IMR-90 (cell line): ENCODE measurements around the gene MPI. TPM values are rescaled to one million over a fixed set of nuclear protein-coding genes. Genes with fewer than 3 reads are reported as not detected.

Experiments
- ATAC-seq: fragments of 200-7000 bp; cut with Tn5 transposase; 2 replicates; pipeline ENCODE4 v1.9.1; 2020; ENCODE audit warnings: low read depth, mild to moderate bottlenecking, moderate library complexity
- BruUV-seq: library from RNA; stranded (reverse); fragments of 400-500 nt; replicated peaks from 2 replicates; lab custom pipeline; 2021; lab: Mats Ljungman, UMichigan
- CTCF ChIA-PET: fragments of 300-600 bp; formaldehyde crosslinking; extraction: SDS; loops from one replicate; lab custom pipeline; 2021; ENCODE audit warnings: antibody characterized with exemption; lab: Yijun Ruan, JAX
- POLR2A ChIA-PET: fragments of 300-600 bp; sonication (Branson Sonifier 250); formaldehyde crosslinking; loops from one replicate; lab custom pipeline; 2022; ENCODE audit warnings: antibody characterized with exemption; ENCODE audit not compliant: unreplicated experiment; lab: Charles Lee
- DNase-seq: peaks from one replicate; pipeline ENCODE4 v3.0.0; 2013
- H2AFZ ChIP-seq: replicated peaks from 2 replicates; pipeline ENCODE3; 2013; ENCODE audit warnings: low read length, mild to moderate bottlenecking; ENCODE audit not compliant: poor library complexity
- H2AK5ac ChIP-seq: 2 replicates; pipeline ENCODE4 v1.6.1; 2013; ENCODE audit warnings: low read depth, low read length, inconsistent platforms
- H2AK9ac ChIP-seq: replicated peaks from 2 replicates; pipeline ENCODE3; 2013; ENCODE audit warnings: mild to moderate bottlenecking, low read depth, low read length, moderate library complexity; ENCODE audit not compliant: poor library complexity
- H2BK120ac ChIP-seq: 2 replicates; pipeline ENCODE4 v1.6.1; 2013; ENCODE audit warnings: low read depth, low read length, inconsistent platforms
- H2BK15ac ChIP-seq: 3 replicates; pipeline ENCODE4 v1.6.1; 2013; ENCODE audit warnings: low read depth, low read length, inconsistent platforms
- H2BK20ac ChIP-seq: 2 replicates; pipeline ENCODE4 v1.6.1; 2013; ENCODE audit warnings: low read depth, mild to moderate bottlenecking, inconsistent platforms, low read length, moderate library complexity
- H2BK5ac ChIP-seq: 2 replicates; pipeline ENCODE4 v1.6.1; 2013; ENCODE audit warnings: mild to moderate bottlenecking, low read depth, low read length, inconsistent platforms; ENCODE audit not compliant: poor library complexity, severe bottlenecking
- H3K14ac ChIP-seq: replicated peaks from 2 replicates; pipeline ENCODE4 v1.6.1; 2013; ENCODE audit warnings: low read depth, low read length, inconsistent platforms
- H3K18ac ChIP-seq: 2 replicates; pipeline ENCODE4 v1.6.1; 2013; ENCODE audit warnings: low read depth, low read length, control low read depth
- H3K23ac ChIP-seq: 2 replicates; pipeline ENCODE4 v1.6.1; 2013; ENCODE audit warnings: low read depth, low read length, inconsistent platforms
- H3K27ac ChIP-seq: 2 replicates; pipeline ENCODE4 v1.5.1; 2013; ENCODE audit warnings: mild to moderate bottlenecking, control low read depth, low read length; ENCODE audit not compliant: insufficient read depth
- H3K27me3 ChIP-seq: 2 replicates; pipeline ENCODE4 v1.6.1; 2013; ENCODE audit warnings: low read length; ENCODE audit not compliant: control insufficient read depth, insufficient read depth
- H3K36me3 ChIP-seq: 2 replicates; pipeline ENCODE4 v1.6.1; 2013; ENCODE audit warnings: low read length, mixed read lengths; ENCODE audit not compliant: control insufficient read depth, insufficient read depth
- H3K4ac ChIP-seq: 2 replicates; pipeline ENCODE4 v1.6.1; 2013; ENCODE audit warnings: low read depth, low read length, inconsistent platforms
- H3K4me1 ChIP-seq: 2 replicates; pipeline ENCODE4 v1.6.1; 2013; ENCODE audit warnings: low read length, mixed read lengths; ENCODE audit not compliant: control insufficient read depth, insufficient read depth
- H3K4me2 ChIP-seq: 2 replicates; pipeline ENCODE4 v1.6.1; 2013; ENCODE audit warnings: low read depth, mild to moderate bottlenecking, control low read depth, low read length, moderate library complexity
- H3K4me3 ChIP-seq: 2 replicates; pipeline ENCODE4 v1.5.1; 2013; ENCODE audit warnings: low read depth, mild to moderate bottlenecking, control low read depth, low read length, moderate library complexity; ENCODE audit not compliant: insufficient read depth
- H3K56ac ChIP-seq: 2 replicates; pipeline ENCODE4 v1.6.1; 2013; ENCODE audit warnings: low read length, inconsistent platforms; ENCODE audit not compliant: insufficient read depth; ENCODE audit errors: extremely low read depth
- H3K79me1 ChIP-seq, 2 experiments: 2 replicates each; pipeline ENCODE4 v1.6.1; 2013; ENCODE audit warnings: low read length in 2 of 2, inconsistent platforms in 1 of 2, low read depth in 1 of 2
- H3K9ac ChIP-seq: 2 replicates; pipeline ENCODE4 v1.6.1; 2013; ENCODE audit warnings: low read depth, low read length, control low read depth
- H3K9me1 ChIP-seq: 2 replicates; pipeline ENCODE4 v1.6.1; 2013; ENCODE audit warnings: low read length, inconsistent platforms; ENCODE audit not compliant: insufficient read depth
- H3K9me3 ChIP-seq: 2 replicates; pipeline ENCODE4 v1.6.1; 2013; ENCODE audit warnings: low read length; ENCODE audit not compliant: control insufficient read depth, insufficient read depth
- H4K20me1 ChIP-seq: 2 replicates; pipeline ENCODE4 v1.6.1; 2013; ENCODE audit warnings: low read length, inconsistent platforms; ENCODE audit not compliant: insufficient read depth
- H4K5ac ChIP-seq: 2 replicates; pipeline ENCODE4 v1.6.1; 2013; ENCODE audit warnings: mild to moderate bottlenecking, low read depth, low read length, control low read depth
- H4K8ac ChIP-seq, 2 experiments: 2 replicates each; pipeline ENCODE4 v1.6.1; 2013; ENCODE audit warnings: low read depth in 2 of 2, low read length in 2 of 2, control low read depth in 1 of 2, inconsistent platforms in 1 of 2
- H4K91ac ChIP-seq: 2 replicates; pipeline ENCODE4 v1.6.1; 2013; ENCODE audit warnings: low read depth, low read length, inconsistent platforms; ENCODE audit not compliant: insufficient read depth
- MXI1 ChIP-seq: IDR thresholded peaks from 2 replicates; pipeline ENCODE4 v1.6.1; 2012; ENCODE audit warnings: low read depth, mild to moderate bottlenecking, low read length, moderate library complexity, borderline replicate concordance
- WGBS, 2 experiments: methylation state at CpG; one replicate each; pipeline versions ENCODE4 v1.1.5 to v1.1.7; 2013; ENCODE audit warnings: missing lambda C conversion rate in 2 of 2; ENCODE audit not compliant: insufficient read length in 1 of 2; ENCODE audit errors: extremely low coverage in 2 of 2; 5-methylcytosine and 5-hydroxymethylcytosine counted together
- dilution Hi-C: fragments of 300-500 bp; cut with HindIII; formaldehyde crosslinking; loops from one replicate; pipeline ENCODE4 v1.14.3; 2018; ENCODE audit warnings: low sequenced_read_pairs; ENCODE audit not compliant: unreplicated experiment
- in situ Hi-C: fragments of 300-500 bp; cut with MboI; formaldehyde crosslinking; loops from 3 replicates; pipeline ENCODE4 v1.14.3; 2019; ENCODE audit warnings: low sequenced_read_pairs, inconsistent platforms, mixed read lengths
- intact Hi-C: fragments of 100-400 bp; cut with micrococcal nuclease; formaldehyde crosslinking; loops from 2 replicates; pipeline ENCODE4 v1.10.0; 2022
- polyA plus RNA-seq, 3 experiments: library from polyadenylated mRNA; depleted of rRNA; stranded (reverse); fragments of >200 nt; gene quantifications; 2 replicates each; pipeline ENCODE4 v1.2.3, GENCODE V29; 2012; ENCODE audit warnings: low replicate concordance in 1 of 3
- total RNA-seq: library from RNA; depleted of rRNA; stranded (reverse); fragments of >200 nt; gene quantifications from 2 replicates; pipeline ENCODE4 v1.2.3, GENCODE V29; 2012
- TF ChIP-seq, protein P1 (sequence below): fragments of 150-350 bp; IDR thresholded peaks from 2 replicates; pipeline ENCODE4 v1.6.1; 2016; ENCODE audit warnings: low read depth, mild to moderate bottlenecking, low read length, moderate library complexity, borderline replicate concordance

Gene MPI
- total and polyA plus RNA-seq, 2 of the 4 experiments (the other 2 are of a cell fraction): 80.1 to 91.8 TPM

GRCh38 chr15:74906067-74906449, 16.2 kb downstream of the MPI start:
- POLR2A ChIA-PET: interaction anchor here (0.6 kb wide), 1 partner anchor 55 kb away, joined by 4 read pairs; no protein-coding TSS in a partner anchor
- H3K9ac ChIP-seq: peak overlapping the region; percentile 62
- H3K27ac ChIP-seq: peak overlapping the region; percentile 79
- H3K79me1 ChIP-seq: peaks cover 26 to 58% of the 10 kb centered on the region in 2 experiments
- no peak overlapping the region for H2BK20ac ChIP-seq
- peak overlapping the region; percentile 26 for H3K4ac ChIP-seq
- BruUV-seq: no TSS peak
- H2AK5ac ChIP-seq: peak overlapping the region; percentile 80; the same call in 1 of the 2 replicates
- H4K5ac ChIP-seq: peak overlapping the region; percentile 3; the same call in 1 of the 2 replicates
- H4K20me1 ChIP-seq: peaks cover 13% of the 10 kb centered on the region
- peaks cover 22% of the 10 kb centered on the region for H3K36me3 ChIP-seq
- no peak overlapping the region; the same call in 1 of the 2 replicates for H2BK120ac ChIP-seq
- H2BK5ac ChIP-seq: peak overlapping the region; percentile 71
- H3K4me2 ChIP-seq: peak overlapping the region; percentile 74
- ATAC-seq: peak; percentile 30
- H3K9me3 ChIP-seq: no peaks in the 10 kb centered on the region
- H2AK9ac ChIP-seq: peak overlapping the region; percentile 80
- peak overlapping the region; percentile 34 to 72; a peak in 3 of 4 replicates for H4K8ac ChIP-seq
- peak; percentile 22 for DNase-seq
- no peak overlapping the region for H2BK15ac ChIP-seq
- in situ Hi-C loops: no loop called here
- dilution Hi-C loops: no loop called here
- 0% methylated on average over 1 of the region's 20 CpGs; no CpG with 5 or more reads in 1 of the 2 experiments for WGBS, 2 experiments
- H3K23ac ChIP-seq: peak overlapping the region; percentile 32
- peaks cover 13% of the 10 kb centered on the region for H3K4me1 ChIP-seq
- TF ChIP-seq, protein P1, sequence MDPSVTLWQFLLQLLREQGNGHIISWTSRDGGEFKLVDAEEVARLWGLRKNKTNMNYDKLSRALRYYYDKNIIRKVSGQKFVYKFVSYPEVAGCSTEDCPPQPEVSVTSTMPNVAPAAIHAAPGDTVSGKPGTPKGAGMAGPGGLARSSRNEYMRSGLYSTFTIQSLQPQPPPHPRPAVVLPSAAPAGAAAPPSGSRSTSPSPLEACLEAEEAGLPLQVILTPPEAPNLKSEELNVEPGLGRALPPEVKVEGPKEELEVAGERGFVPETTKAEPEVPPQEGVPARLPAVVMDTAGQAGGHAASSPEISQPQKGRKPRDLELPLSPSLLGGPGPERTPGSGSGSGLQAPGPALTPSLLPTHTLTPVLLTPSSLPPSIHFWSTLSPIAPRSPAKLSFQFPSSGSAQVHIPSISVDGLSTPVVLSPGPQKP: no peak
- peak; percentile 20; the same call in 1 of the 2 replicates for TF ChIP-seq MXI1
- peak overlapping the region; percentile 97 for H2AFZ ChIP-seq
- intact Hi-C loops: loop anchor here (5.0 kb wide), 1 partner anchor 64 kb away; the partner anchor contains the start of gene ULK3
- H3K14ac ChIP-seq: peak overlapping the region; percentile 45
- H3K9me1 ChIP-seq: peaks cover 4% of the 10 kb centered on the region
- H3K27me3 ChIP-seq: no peaks in the 10 kb centered on the region
- peak overlapping the region; percentile 82 for H3K56ac ChIP-seq
- CTCF ChIA-PET: interaction anchor here (0.6 kb wide), 1 partner anchor 105 kb away, joined by 4 read pairs; no protein-coding TSS in a partner anchor
- H4K91ac ChIP-seq: peak overlapping the region; percentile 73
- H3K4me3 ChIP-seq: peak overlapping the region; percentile 89
- no peak overlapping the region; the same call in 1 of the 2 replicates for H3K18ac ChIP-seq
